ENCODE results near the gene MRPL44. TPM values are rescaled to one million over a fixed set of nuclear protein-coding genes. Genes with fewer than 3 reads are reported as not detected.

The MRPL44 gene
- total and polyA plus RNA-seq, 2 of the 8 experiments (the other 6 are each of a cell fraction or from before 2014, with no cell fraction given) = 32.0 to 53.2 TPM

GRCh38 chr2:223934870-223935269 is 22.4 kb upstream of the MRPL44 start:
- no peak overlapping the region for H3K27ac ChIP-seq (ENCODE audit: low read depth, low read length)
- H3K14ac ChIP-seq (ENCODE audit: insufficient read length) = no peak overlapping the region
- peaks cover 3 to 97% of the 10 kb centered on the region in 2 experiments for H3K79me2 ChIP-seq (ENCODE audit: control insufficient read depth in 1 of 2, insufficient read depth in 2 of 2, low read length in 2 of 2)
- no peak overlapping the region for H2AK5ac ChIP-seq (ENCODE audit: low read depth, low read length)
- no peak overlapping the region for H2AFZ ChIP-seq (ENCODE audit: low read length)
- H3K18ac ChIP-seq (ENCODE audit: extremely low read depth, low read length) = no peak overlapping the region
- WGBS, 2 experiments (ENCODE audit: extremely low coverage in 1 of 2, insufficient coverage in 1 of 2, insufficient read length in 1 of 2, insufficient replicate concordance in 2 of 2, low coverage in 1 of 2, low lambda C conversion rate in 2 of 2, missing lambda C conversion rate in 1 of 2) = 41% methylated on average over 6 of the region's 6 CpGs; no CpG with 5 or more reads in 1 of the 2 experiments
- 0 out of 8 replicates have a peak overlapping the region, but pooled peaks of 1 of the 4 experiments have one; percentile 17 for H3K4me3 ChIP-seq (ENCODE audit: extremely low read depth in 1 of 4, insufficient read depth in 2 of 4, low read depth in 3 of 4, low read length in 4 of 4)
- no peaks in the 10 kb centered on the region; the same call in 1 of the 2 replicates for H3K79me1 ChIP-seq (ENCODE audit: low read depth, low read length)
- no peak overlapping the region for H2BK20ac ChIP-seq (ENCODE audit: low read length)
- CTCF ChIA-PET (ENCODE audit: partially characterized antibody) = interaction anchor here (0.6 to 1.5 kb wide), 3 partner anchors 35 to 229 kb away, joined by 3 read pairs; no protein-coding TSS in a partner anchor
- no peak overlapping the region for H3K9ac ChIP-seq (replicated peaks in 1 of 4; ENCODE audit: extremely low read depth in 1 of 4, low read depth in 3 of 4, low read length in 3 of 4)
- no peak overlapping the region for H3K23ac ChIP-seq (ENCODE audit: insufficient read length)
- no peaks in the 10 kb centered on the region for H3K23me2 ChIP-seq (ENCODE audit: low read depth, low read length)
- H3K9me3 ChIP-seq (ENCODE audit: insufficient read depth in 2 of 2, low read depth in 1 of 2, low read length in 1 of 2) = no peaks in the 10 kb centered on the region
- H4K8ac ChIP-seq (ENCODE audit: extremely low read depth, insufficient read depth, low read length) = no peak overlapping the region
- DNase-seq (ENCODE audit: low read depth in 1 of 2, low spot score in 2 of 2) (no peak), FAIRE-seq (no peak)
- H4K5ac ChIP-seq (ENCODE audit: insufficient read length, low read depth, low read length) = no peak overlapping the region
- POLR2A ChIA-PET (ENCODE audit: partially characterized antibody) = interaction anchor here (1.3 to 2.6 kb wide), 3 partner anchors 8 to 212 kb away, joined by 3 to 11 read pairs (median 8); partner anchors contain the start of gene WDFY1
- H3K36me3 ChIP-seq (ENCODE audit: control insufficient read depth in 2 of 4, insufficient read depth in 4 of 4, low read length in 3 of 4) = no peaks in the 10 kb centered on the region
- 0 out of 2 replicates have a peak overlapping the region, but pooled peaks have one; percentile 22 for H2BK15ac ChIP-seq (ENCODE audit: low read length)
- TF ChIP-seq MAFK (IDR thresholded peaks at IDR 0.05; ENCODE audit: low read depth, low read length) = no peak
- TF ChIP-seq TEAD4 (IDR thresholded peaks at IDR 0.05; ENCODE audit: low read depth, low read length) = peak; percentile 72
- no peak for TF ChIP-seq CEBPB (IDR thresholded peaks at IDR 0.05; ENCODE audit: low read depth, low read length)
- no peak for TF ChIP-seq RNF2 (IDR thresholded peaks at IDR 0.05; ENCODE audit: borderline replicate concordance, low read depth, low read length, missing control alignments, poor library complexity, severe bottlenecking)
- TF ChIP-seq SIN3A (conservative IDR thresholded peaks at IDR 0.05 in 1 of 2, IDR thresholded peaks at IDR 0.05 in 1 of 2; ENCODE audit: low read depth in 1 of 2, low read length in 2 of 2) = no peak
- peaks cover 10 to 39% (median 29%) of the 10 kb centered on the region in 4 experiments for H3K4me1 ChIP-seq (replicated peaks in 1 of 4; ENCODE audit: control insufficient read depth in 3 of 4, insufficient read depth in 4 of 4, low read length in 3 of 4)
- H3K27me3 ChIP-seq (replicated peaks in 1 of 4; ENCODE audit: control insufficient read depth in 3 of 4, extremely low read depth in 1 of 4, insufficient read depth in 3 of 4, low read length in 3 of 4) = no peaks in the 10 kb centered on the region
- no peak overlapping the region for H3K4ac ChIP-seq (replicated peaks; ENCODE audit: insufficient read length, low read depth, low read length)
- no peak overlapping the region for H2BK120ac ChIP-seq (replicated peaks; ENCODE audit: low read depth, low read length)
- no peak overlapping the region for H2BK12ac ChIP-seq (ENCODE audit: low read depth, low read length)
- peaks cover 0 to 2% of the 10 kb centered on the region in 2 experiments for H4K20me1 ChIP-seq (replicated peaks in 1 of 2; ENCODE audit: control insufficient read depth in 1 of 2, insufficient read depth in 2 of 2, low read length in 2 of 2)
- H2BK5ac ChIP-seq (ENCODE audit: low read depth, low read length) = no peak overlapping the region
- H3K56ac ChIP-seq (replicated peaks; ENCODE audit: insufficient read length, low read depth, low read length) = no peak overlapping the region
- no peak overlapping the region for H4K91ac ChIP-seq (replicated peaks; ENCODE audit: insufficient read length, low read length)
- peak overlapping the region; percentile 9 to 36; a peak in 3 of 4 replicates for H3K4me2 ChIP-seq (ENCODE audit: insufficient read depth in 1 of 2, low read depth in 2 of 2, low read length in 2 of 2)

Measured in H1 (cell line).